IMR-90 (cell line): ENCODE data around the gene CEBPE. TPM values are rescaled to one million over a fixed set of nuclear protein-coding genes. Genes with fewer than 3 reads are reported as not detected.

Experiments
- ATAC-seq: fragments of 200-7000 bp; cut with Tn5 transposase; 2 replicates; pipeline ENCODE4 v1.9.1; 2020; ENCODE audit warnings: low read depth, mild to moderate bottlenecking, moderate library complexity
- BruUV-seq: library from RNA; stranded (reverse); fragments of 400-500 nt; replicated peaks from 2 replicates; lab custom pipeline; 2021; lab: Mats Ljungman, UMichigan
- CTCF ChIA-PET: fragments of 300-600 bp; formaldehyde crosslinking; extraction: SDS; loops from one replicate; lab custom pipeline; 2021; ENCODE audit warnings: antibody characterized with exemption; lab: Yijun Ruan, JAX
- POLR2A ChIA-PET: fragments of 300-600 bp; sonication (Branson Sonifier 250); formaldehyde crosslinking; loops from one replicate; lab custom pipeline; 2022; ENCODE audit warnings: antibody characterized with exemption; ENCODE audit not compliant: unreplicated experiment; lab: Charles Lee
- DNase-seq: peaks from one replicate; pipeline ENCODE4 v3.0.0; 2013
- H2AFZ ChIP-seq: replicated peaks from 2 replicates; pipeline ENCODE3; 2013; ENCODE audit warnings: low read length, mild to moderate bottlenecking; ENCODE audit not compliant: poor library complexity
- H2AK5ac ChIP-seq: 2 replicates; pipeline ENCODE4 v1.6.1; 2013; ENCODE audit warnings: low read depth, low read length, inconsistent platforms
- H2AK9ac ChIP-seq: replicated peaks from 2 replicates; pipeline ENCODE3; 2013; ENCODE audit warnings: mild to moderate bottlenecking, low read depth, low read length, moderate library complexity; ENCODE audit not compliant: poor library complexity
- H2BK120ac ChIP-seq: 2 replicates; pipeline ENCODE4 v1.6.1; 2013; ENCODE audit warnings: low read depth, low read length, inconsistent platforms
- H2BK15ac ChIP-seq: 3 replicates; pipeline ENCODE4 v1.6.1; 2013; ENCODE audit warnings: low read depth, low read length, inconsistent platforms
- H2BK20ac ChIP-seq: 2 replicates; pipeline ENCODE4 v1.6.1; 2013; ENCODE audit warnings: low read depth, mild to moderate bottlenecking, inconsistent platforms, low read length, moderate library complexity
- H2BK5ac ChIP-seq: 2 replicates; pipeline ENCODE4 v1.6.1; 2013; ENCODE audit warnings: mild to moderate bottlenecking, low read depth, low read length, inconsistent platforms; ENCODE audit not compliant: poor library complexity, severe bottlenecking
- H3K14ac ChIP-seq: replicated peaks from 2 replicates; pipeline ENCODE4 v1.6.1; 2013; ENCODE audit warnings: low read depth, low read length, inconsistent platforms
- H3K18ac ChIP-seq: 2 replicates; pipeline ENCODE4 v1.6.1; 2013; ENCODE audit warnings: low read depth, low read length, control low read depth
- H3K23ac ChIP-seq: 2 replicates; pipeline ENCODE4 v1.6.1; 2013; ENCODE audit warnings: low read depth, low read length, inconsistent platforms
- H3K27ac ChIP-seq: 2 replicates; pipeline ENCODE4 v1.5.1; 2013; ENCODE audit warnings: mild to moderate bottlenecking, control low read depth, low read length; ENCODE audit not compliant: insufficient read depth
- H3K27me3 ChIP-seq: 2 replicates; pipeline ENCODE4 v1.6.1; 2013; ENCODE audit warnings: low read length; ENCODE audit not compliant: control insufficient read depth, insufficient read depth
- H3K36me3 ChIP-seq: 2 replicates; pipeline ENCODE4 v1.6.1; 2013; ENCODE audit warnings: low read length, mixed read lengths; ENCODE audit not compliant: control insufficient read depth, insufficient read depth
- H3K4ac ChIP-seq: 2 replicates; pipeline ENCODE4 v1.6.1; 2013; ENCODE audit warnings: low read depth, low read length, inconsistent platforms
- H3K4me1 ChIP-seq: 2 replicates; pipeline ENCODE4 v1.6.1; 2013; ENCODE audit warnings: low read length, mixed read lengths; ENCODE audit not compliant: control insufficient read depth, insufficient read depth
- H3K4me2 ChIP-seq: 2 replicates; pipeline ENCODE4 v1.6.1; 2013; ENCODE audit warnings: low read depth, mild to moderate bottlenecking, control low read depth, low read length, moderate library complexity
- H3K4me3 ChIP-seq: 2 replicates; pipeline ENCODE4 v1.5.1; 2013; ENCODE audit warnings: low read depth, mild to moderate bottlenecking, control low read depth, low read length, moderate library complexity; ENCODE audit not compliant: insufficient read depth
- H3K56ac ChIP-seq: 2 replicates; pipeline ENCODE4 v1.6.1; 2013; ENCODE audit warnings: low read length, inconsistent platforms; ENCODE audit not compliant: insufficient read depth; ENCODE audit errors: extremely low read depth
- H3K79me1 ChIP-seq, 2 experiments: 2 replicates each; pipeline ENCODE4 v1.6.1; 2013; ENCODE audit warnings: low read length in 2 of 2, inconsistent platforms in 1 of 2, low read depth in 1 of 2
- H3K9ac ChIP-seq: 2 replicates; pipeline ENCODE4 v1.6.1; 2013; ENCODE audit warnings: low read depth, low read length, control low read depth
- H3K9me1 ChIP-seq: 2 replicates; pipeline ENCODE4 v1.6.1; 2013; ENCODE audit warnings: low read length, inconsistent platforms; ENCODE audit not compliant: insufficient read depth
- H3K9me3 ChIP-seq: 2 replicates; pipeline ENCODE4 v1.6.1; 2013; ENCODE audit warnings: low read length; ENCODE audit not compliant: control insufficient read depth, insufficient read depth
- H4K20me1 ChIP-seq: 2 replicates; pipeline ENCODE4 v1.6.1; 2013; ENCODE audit warnings: low read length, inconsistent platforms; ENCODE audit not compliant: insufficient read depth
- H4K5ac ChIP-seq: 2 replicates; pipeline ENCODE4 v1.6.1; 2013; ENCODE audit warnings: mild to moderate bottlenecking, low read depth, low read length, control low read depth
- H4K8ac ChIP-seq, 2 experiments: 2 replicates each; pipeline ENCODE4 v1.6.1; 2013; ENCODE audit warnings: low read depth in 2 of 2, low read length in 2 of 2, control low read depth in 1 of 2, inconsistent platforms in 1 of 2
- H4K91ac ChIP-seq: 2 replicates; pipeline ENCODE4 v1.6.1; 2013; ENCODE audit warnings: low read depth, low read length, inconsistent platforms; ENCODE audit not compliant: insufficient read depth
- FOS ChIP-seq: fragments of 150-350 bp; IDR thresholded peaks from 2 replicates; pipeline ENCODE4 v1.6.1; 2016; ENCODE audit warnings: low read depth, low read length
- POLR2A ChIP-seq: IDR thresholded peaks from 2 replicates; pipeline ENCODE4 v1.6.1; 2012; ENCODE audit warnings: mild to moderate bottlenecking, low read depth, low read length
- WGBS, 2 experiments: methylation state at CpG; one replicate each; pipeline versions ENCODE4 v1.1.5 to v1.1.7; 2013; ENCODE audit warnings: missing lambda C conversion rate in 2 of 2; ENCODE audit not compliant: insufficient read length in 1 of 2; ENCODE audit errors: extremely low coverage in 2 of 2; 5-methylcytosine and 5-hydroxymethylcytosine counted together
- dilution Hi-C: fragments of 300-500 bp; cut with HindIII; formaldehyde crosslinking; loops from one replicate; pipeline ENCODE4 v1.14.3; 2018; ENCODE audit warnings: low sequenced_read_pairs; ENCODE audit not compliant: unreplicated experiment
- in situ Hi-C: fragments of 300-500 bp; cut with MboI; formaldehyde crosslinking; loops from 3 replicates; pipeline ENCODE4 v1.14.3; 2019; ENCODE audit warnings: low sequenced_read_pairs, inconsistent platforms, mixed read lengths
- intact Hi-C: fragments of 100-400 bp; cut with micrococcal nuclease; formaldehyde crosslinking; loops from 2 replicates; pipeline ENCODE4 v1.10.0; 2022
- polyA plus RNA-seq, 3 experiments: library from polyadenylated mRNA; depleted of rRNA; stranded (reverse); fragments of >200 nt; gene quantifications; 2 replicates each; pipeline ENCODE4 v1.2.3, GENCODE V29; 2012; ENCODE audit warnings: low replicate concordance in 1 of 3
- total RNA-seq: library from RNA; depleted of rRNA; stranded (reverse); fragments of >200 nt; gene quantifications from 2 replicates; pipeline ENCODE4 v1.2.3, GENCODE V29; 2012

CEBPE gene
- total and polyA plus RNA-seq, 2 of the 4 experiments (the other 2 are of a cell fraction): 0.05 TPM; not detected in 1

GRCh38 chr14:23095196-23096108 lies 23.6 kb downstream of the CEBPE start, which contains the start of gene C14orf119:
Gene C14orf119, plus strand, starts transcription at chr14:23095505. Its CDS starts 2,154 bp downstream, at chr14:23097659.
- in situ Hi-C loops (loop anchor here (25.0 kb wide), 1 partner anchor 1042 kb away; the partner anchor contains the start of genes EMC9, FITM1, PSME1 and PSME2), intact Hi-C loops (loop anchor here (2.0 kb wide), 1 partner anchor 17 kb away; no protein-coding TSS in a partner anchor), dilution Hi-C loops (no loop called here)
- H3K9me1 ChIP-seq: peaks cover 11% of the 10 kb centered on the region
- WGBS, 2 experiments: 1% methylated on average over 20 of the region's 46 CpGs; no CpG with 5 or more reads in 1 of the 2 experiments
- H3K36me3 ChIP-seq: peaks cover 14% of the 10 kb centered on the region
- peak within 1 kb of the TSS; percentile 67 for H3K4me3 ChIP-seq
- ChIA-PET POLR2A (interaction anchor here (0.5 to 1.2 kb wide), 11 partner anchors 15 to 221 kb away, joined by 3 to 9 read pairs (median 4); no protein-coding TSS in a partner anchor), CTCF (interaction anchor here (0.6 to 3.5 kb wide), 11 partner anchors 11 to 92 kb away, joined by 3 to 19 read pairs (median 5); no protein-coding TSS in a partner anchor)
- H3K56ac ChIP-seq: peak within 1 kb of the TSS; percentile 94
- peak within 1 kb of the TSS; percentile 97 for H3K27ac ChIP-seq
- H2AK5ac ChIP-seq: peak within 1 kb of the TSS; percentile 94
- ATAC-seq (peak; percentile 91), DNase-seq (peak; percentile 99)
- no peaks in the 10 kb centered on the region for H3K9me3 ChIP-seq
- H3K14ac ChIP-seq: peak within 1 kb of the TSS; percentile 98
- TSS peak; percentile 46 for BruUV-seq
- peak within 1 kb of the TSS; percentile 95 for H3K23ac ChIP-seq
- no peaks in the 10 kb centered on the region for H3K27me3 ChIP-seq
- TF ChIP-seq FOS: no peak
- TF ChIP-seq POLR2A: peak; percentile 91; the same call in 1 of the 2 replicates
- H3K79me1 ChIP-seq: peaks cover 17 to 64% of the 10 kb centered on the region in 2 experiments; a peak in 3 of 4 replicates
- H3K9ac ChIP-seq: peak within 1 kb of the TSS; percentile 97
- peak within 1 kb of the TSS; percentile 96 for H4K91ac ChIP-seq
- H3K4me2 ChIP-seq: peak within 1 kb of the TSS; percentile 99
- peak within 1 kb of the TSS; percentile 79 for H2BK120ac ChIP-seq
- H3K18ac ChIP-seq: peak within 1 kb of the TSS; percentile 82
- peaks cover 3% of the 10 kb centered on the region; the same call in 1 of the 2 replicates for H3K4me1 ChIP-seq
- peaks cover 50% of the 10 kb centered on the region; the same call in 1 of the 2 replicates for H4K20me1 ChIP-seq
- peak within 1 kb of the TSS; percentile 95 for H2BK5ac ChIP-seq
- H4K5ac ChIP-seq: peak within 1 kb of the TSS; percentile 83
- H2AFZ ChIP-seq: peak within 1 kb of the TSS; percentile 94
- H4K8ac ChIP-seq: peak within 1 kb of the TSS; percentile 88 to 98
- H2BK20ac ChIP-seq: peak within 1 kb of the TSS; percentile 49; the same call in 1 of the 2 replicates
- H2BK15ac ChIP-seq: peak within 1 kb of the TSS; percentile 71; the same call in 1 of the 3 replicates
- peak within 1 kb of the TSS; percentile 92 for H2AK9ac ChIP-seq
- H3K4ac ChIP-seq: peak within 1 kb of the TSS; percentile 98
